Measurements from ENCODE around the gene MMP17.
"Not testable (repeated sequence)": the region's sequence is repeated elsewhere in the genome, so short reads cannot be mapped to it uniquely, and the experiment has no call there.

MMP17 gene

DNA sequence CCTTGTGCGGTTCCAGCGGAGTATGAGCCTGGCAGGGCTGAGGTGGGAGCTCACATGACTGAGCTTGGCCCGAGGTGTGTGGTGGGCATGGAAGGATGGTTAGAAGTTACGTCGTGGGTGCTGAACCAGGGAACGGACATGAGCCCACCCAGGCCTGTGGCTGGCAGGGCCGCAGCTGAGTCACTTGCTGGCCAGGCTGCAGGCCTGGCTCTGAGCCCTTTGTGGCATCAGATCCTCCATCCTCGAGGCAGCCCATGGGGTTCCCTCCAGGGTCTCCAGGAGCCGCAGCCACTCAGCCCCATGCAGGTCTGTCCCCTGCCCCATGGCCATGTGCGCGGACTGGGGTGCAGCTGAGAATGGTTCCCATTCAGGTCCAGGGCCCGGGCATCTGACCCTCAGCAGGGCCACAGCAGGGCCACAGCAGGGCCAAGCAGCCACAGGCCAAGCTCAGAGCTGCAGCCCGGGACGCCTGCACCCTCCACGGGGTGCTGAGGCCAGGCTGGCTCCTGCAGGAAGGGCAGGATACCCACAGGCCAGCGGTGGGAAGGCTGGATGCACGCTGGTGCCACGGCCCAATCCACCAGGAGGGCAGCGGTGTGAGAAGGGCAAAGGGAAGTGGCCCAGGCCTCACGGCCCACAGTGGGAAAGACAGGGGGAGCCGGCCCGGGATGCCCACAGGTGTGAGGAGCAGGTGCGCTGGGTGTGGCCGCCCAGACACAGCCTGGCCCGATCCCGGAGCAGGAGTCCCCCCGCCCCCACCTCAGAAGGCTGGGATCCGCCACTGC lies 39.9 kb downstream of the MMP17 start:
- ChIA-PET POLR2A (ENCODE audit: low non-redundant PET) (no interaction called here), CTCF (no interaction called here)
- TF ChIP-seq, protein P1, sequence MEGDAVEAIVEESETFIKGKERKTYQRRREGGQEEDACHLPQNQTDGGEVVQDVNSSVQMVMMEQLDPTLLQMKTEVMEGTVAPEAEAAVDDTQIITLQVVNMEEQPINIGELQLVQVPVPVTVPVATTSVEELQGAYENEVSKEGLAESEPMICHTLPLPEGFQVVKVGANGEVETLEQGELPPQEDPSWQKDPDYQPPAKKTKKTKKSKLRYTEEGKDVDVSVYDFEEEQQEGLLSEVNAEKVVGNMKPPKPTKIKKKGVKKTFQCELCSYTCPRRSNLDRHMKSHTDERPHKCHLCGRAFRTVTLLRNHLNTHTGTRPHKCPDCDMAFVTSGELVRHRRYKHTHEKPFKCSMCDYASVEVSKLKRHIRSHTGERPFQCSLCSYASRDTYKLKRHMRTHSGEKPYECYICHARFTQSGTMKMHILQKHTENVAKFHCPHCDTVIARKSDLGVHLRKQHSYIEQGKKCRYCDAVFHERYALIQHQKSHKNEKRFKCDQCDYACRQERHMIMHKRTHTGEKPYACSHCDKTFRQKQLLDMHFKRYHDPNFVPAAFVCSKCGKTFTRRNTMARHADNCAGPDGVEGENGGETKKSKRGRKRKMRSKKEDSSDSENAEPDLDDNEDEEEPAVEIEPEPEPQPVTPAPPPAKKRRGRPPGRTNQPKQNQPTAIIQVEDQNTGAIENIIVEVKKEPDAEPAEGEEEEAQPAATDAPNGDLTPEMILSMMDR (conservative IDR thresholded peaks at IDR 0.05; ENCODE audit: low read depth): no peak
- no peak for DNase-seq (ENCODE audit: low spot score)
- H3K27ac ChIP-seq: no peak overlapping the region

DNA sequence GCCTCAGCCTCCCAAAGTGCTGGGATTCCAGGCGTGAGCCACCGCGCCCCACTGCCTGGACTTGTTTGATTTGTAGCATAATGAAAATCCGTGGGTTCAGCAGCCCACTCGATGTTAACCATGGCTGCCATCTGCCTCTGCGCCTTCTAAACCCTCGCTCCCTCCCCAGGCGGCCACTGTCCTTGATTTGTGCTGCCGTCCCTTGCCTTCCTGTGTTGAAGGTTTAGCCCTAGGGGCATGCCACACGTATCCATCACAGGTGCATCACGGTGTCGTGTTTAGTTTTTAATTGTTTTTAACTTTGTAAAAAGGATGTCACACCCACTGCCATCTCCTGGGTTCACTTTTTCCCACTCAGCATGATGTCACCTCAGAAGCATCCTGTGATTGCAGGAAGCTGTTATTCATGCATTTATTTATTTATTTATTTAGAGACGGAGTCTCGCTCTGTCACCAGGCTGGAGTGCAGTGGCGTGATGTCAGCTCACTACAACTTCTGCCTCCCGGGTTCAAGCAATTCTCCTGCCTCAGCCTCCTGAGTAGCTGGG lies 41.8 kb downstream of the MMP17 start:
- H3K27ac ChIP-seq: no peak overlapping the region
- POLR2A ChIA-PET (ENCODE audit: low non-redundant PET): interaction anchor here (0.6 kb wide), 1 partner anchor 27 kb away, joined by 6 read pairs; no protein-coding TSS in a partner anchor
- TF ChIP-seq, protein P1 (conservative IDR thresholded peaks at IDR 0.05; ENCODE audit: low read depth): no peak
- no peak for DNase-seq (ENCODE audit: low spot score)
- CTCF ChIA-PET: no interaction called here

DNA sequence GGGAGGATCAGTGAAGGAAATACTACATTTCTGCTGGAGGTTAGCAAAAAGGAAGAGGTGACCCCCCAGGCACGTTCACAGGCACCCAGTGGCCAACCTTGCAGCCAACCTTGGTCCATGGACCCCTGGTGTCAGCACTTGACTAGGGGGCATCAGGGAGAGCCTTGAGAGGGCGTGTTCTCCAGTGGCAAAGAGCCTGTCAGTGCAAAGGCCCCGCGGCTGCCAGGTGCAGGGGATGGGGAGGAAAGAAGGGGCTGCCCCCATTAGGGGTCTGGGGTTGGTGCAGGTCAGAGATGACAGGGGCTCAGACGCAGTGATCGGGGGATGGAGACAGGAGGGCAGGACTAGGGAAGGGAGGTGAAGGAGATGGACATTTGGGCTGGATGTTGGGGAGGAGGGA lies 43.5 kb downstream of the MMP17 start:
- no peak for DNase-seq (ENCODE audit: low spot score)
- CTCF ChIA-PET: no interaction called here

DNA sequence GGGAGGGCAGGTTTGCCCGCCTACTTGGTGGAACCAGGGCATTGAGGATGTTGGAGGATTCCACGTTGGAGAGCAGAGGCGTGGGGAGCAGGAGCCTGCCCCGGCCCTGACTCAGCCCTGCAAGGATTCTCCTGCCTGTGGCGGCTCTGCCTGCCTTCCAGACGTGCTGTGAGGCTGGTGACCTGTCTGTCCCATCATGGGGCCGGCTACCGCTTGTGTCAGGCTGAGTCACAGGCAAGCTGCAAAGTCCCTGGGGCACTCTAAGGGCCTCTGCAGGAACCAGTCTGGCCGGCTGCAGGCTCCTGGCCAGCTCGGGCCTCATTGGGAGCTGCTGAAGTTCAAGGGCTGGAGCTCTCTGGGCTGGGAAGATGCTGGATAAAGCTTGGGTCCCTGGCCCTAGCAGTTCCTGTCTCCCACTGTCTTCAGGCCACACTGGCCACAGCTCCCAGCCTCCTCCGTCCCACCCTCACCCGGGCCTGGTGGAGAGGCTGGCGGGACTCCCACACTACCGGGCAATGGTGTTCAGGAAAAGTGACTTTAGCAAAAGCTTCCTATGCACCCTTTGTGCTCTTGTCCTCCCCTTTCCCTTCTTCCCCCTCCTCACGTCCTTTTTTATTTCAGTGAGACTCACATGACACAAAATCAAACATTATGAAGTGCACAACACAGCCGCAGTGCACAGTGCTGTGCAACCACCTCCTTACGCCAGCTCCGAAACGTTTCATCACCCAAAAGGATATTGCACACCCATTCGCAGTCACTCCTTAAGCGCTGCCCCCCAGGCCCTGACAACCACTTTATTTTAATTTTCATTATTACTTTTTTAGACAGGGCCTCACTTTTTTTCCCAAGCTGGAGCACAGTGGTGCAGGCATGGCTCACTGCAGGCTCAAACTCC lies 44.2 kb downstream of the MMP17 start:
- POLR2A ChIA-PET (ENCODE audit: low non-redundant PET): interaction anchor here (0.5 kb wide), 1 partner anchor 11 kb away, joined by 5 read pairs; no protein-coding TSS in a partner anchor

More for the DNA sequence above, 43.5 kb downstream of the MMP17 start:
- POLR2A ChIA-PET (ENCODE audit: low non-redundant PET): no interaction called here
- TF ChIP-seq, protein P1 (conservative IDR thresholded peaks at IDR 0.05; ENCODE audit: low read depth): no peak
- H3K27ac ChIP-seq: peak overlapping the region; percentile 47

GRCh38 chr12:131873293-131873692 lies 45.1 kb downstream of the MMP17 start:
- POLR2A ChIA-PET (ENCODE audit: low non-redundant PET): no interaction called here
- CTCF ChIA-PET: interaction anchor here (0.7 kb wide), 1 partner anchor 12 kb away, joined by 3 read pairs; no protein-coding TSS in a partner anchor
- no peak overlapping the region for H3K27ac ChIP-seq
- no peak for DNase-seq (ENCODE audit: low spot score)
- TF ChIP-seq, protein P1 (conservative IDR thresholded peaks at IDR 0.05; ENCODE audit: low read depth): no peak

More for the DNA sequence above, 44.2 kb downstream of the MMP17 start:
- H3K27ac ChIP-seq: peak overlapping the region; percentile 47
- TF ChIP-seq, protein P1 (conservative IDR thresholded peaks at IDR 0.05; ENCODE audit: low read depth): no peak
- CTCF ChIA-PET: no interaction called here
- peak; percentile 78 for DNase-seq (ENCODE audit: low spot score)

- POLR2A ChIA-PET (ENCODE audit: low non-redundant PET): interaction anchor here (0.5 kb wide), 1 partner anchor 9 kb away, joined by 6 read pairs; no protein-coding TSS in a partner anchor
- H3K27ac ChIP-seq; CTCF ChIA-PET; DNase-seq (ENCODE audit: low spot score): not testable (repeated sequence)
Measured at GRCh38 chr12:131874972-131875371, 46.8 kb downstream of the MMP17 start.

GRCh38 chr12:131877216-131877615 lies 49.0 kb downstream of the MMP17 start:
- CTCF ChIA-PET; DNase-seq (ENCODE audit: low spot score); POLR2A ChIA-PET (ENCODE audit: low non-redundant PET); H3K27ac ChIP-seq: not testable (repeated sequence)

- CTCF ChIA-PET; H3K27ac ChIP-seq; DNase-seq (ENCODE audit: low spot score); POLR2A ChIA-PET (ENCODE audit: low non-redundant PET): not testable (repeated sequence)
Measured at GRCh38 chr12:131878436-131878835, 50.2 kb downstream of the MMP17 start.

Measured in RWPE1 (cell line).